Neural crest cell (in vitro differentiated cells): ENCODE results near the gene ZNF174. TPM values are rescaled to one million over a fixed set of nuclear protein-coding genes. Genes with fewer than 3 reads are reported as not detected.

ENCODE experiments used
- DNase-seq: peaks from one replicate; pipeline ENCODE4 v3.0.0; 2021; ENCODE audit warnings: low read depth, mixed read lengths, low spot score
- H3K27ac Mint-ChIP-seq: one replicate; pipeline ENCODE4 v1.8.0; 2021; ENCODE audit warnings: mild to moderate bottlenecking, mixed read lengths; ENCODE audit not compliant: unreplicated experiment
- H3K27me3 Mint-ChIP-seq: 2 replicates; pipeline ENCODE4 v1.8.0; 2021; ENCODE audit warnings: low read depth, mild to moderate bottlenecking, mixed read lengths
- H3K36me3 Mint-ChIP-seq: 2 replicates; pipeline ENCODE4 v1.8.0; 2021; ENCODE audit warnings: low read depth, mild to moderate bottlenecking, mixed read lengths
- H3K4me1 Mint-ChIP-seq: 2 replicates; pipeline ENCODE4 v1.8.0; 2021; ENCODE audit warnings: mixed read lengths
- H3K4me3 Mint-ChIP-seq: one replicate; pipeline ENCODE4 v1.8.0; 2021; ENCODE audit warnings: mild to moderate bottlenecking, mixed read lengths
- H3K9me3 Mint-ChIP-seq: 2 replicates; pipeline ENCODE4 v1.8.0; 2021; ENCODE audit warnings: mixed read lengths
- total RNA-seq: library from RNA; stranded (reverse); gene quantifications from 2 replicates; pipeline ENCODE4 v1.2.1, GENCODE V29; 2021
- TF ChIP-seq, protein P1 (sequence below): fragments of 200-600 bp; sonication (generic); conservative IDR thresholded peaks from 2 replicates; pipeline ENCODE4 v1.5.0; 2021; ENCODE audit warnings: antibody characterized with exemption, mild to moderate bottlenecking

The ZNF174 gene
- total RNA-seq, 1 donor from 2014 or later: 15.5 TPM

DNA sequence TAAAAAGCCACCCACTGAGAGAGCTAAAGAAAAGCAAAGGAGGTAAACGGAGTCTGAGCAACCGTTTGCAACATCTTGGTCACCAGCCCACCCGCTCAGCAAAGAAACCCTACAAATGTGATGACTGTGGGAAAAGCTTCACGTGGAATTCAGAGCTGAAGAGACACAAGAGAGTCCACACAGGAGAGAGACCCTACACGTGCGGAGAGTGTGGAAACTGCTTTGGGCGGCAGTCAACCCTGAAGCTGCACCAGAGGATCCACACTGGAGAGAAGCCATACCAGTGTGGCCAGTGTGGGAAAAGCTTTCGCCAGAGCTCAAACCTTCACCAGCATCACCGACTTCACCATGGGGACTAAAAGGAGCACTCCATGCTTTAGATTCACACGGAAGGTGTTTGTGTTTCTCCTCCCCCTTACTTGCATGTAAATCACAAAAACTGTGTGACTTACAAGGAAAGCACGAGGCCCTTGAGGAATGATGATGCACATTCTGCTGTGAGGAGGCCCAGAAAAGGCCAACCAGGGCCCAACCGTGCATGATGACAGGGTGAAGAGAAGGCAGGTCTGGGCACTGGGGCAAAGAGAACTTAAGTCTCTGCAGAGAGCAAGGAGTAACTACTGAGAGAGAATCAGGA lies 7.7 kb downstream of the ZNF174 start:
- no peak overlapping the region for H3K27ac Mint-ChIP-seq
- DNase-seq: no peak
- no peaks in the 10 kb centered on the region for H3K27me3 Mint-ChIP-seq
- no peaks in the 10 kb centered on the region for H3K4me1 Mint-ChIP-seq
- H3K9me3 Mint-ChIP-seq: peaks cover 19% of the 10 kb centered on the region
- H3K36me3 Mint-ChIP-seq: peaks cover 80% of the 10 kb centered on the region
- TF ChIP-seq, protein P1, sequence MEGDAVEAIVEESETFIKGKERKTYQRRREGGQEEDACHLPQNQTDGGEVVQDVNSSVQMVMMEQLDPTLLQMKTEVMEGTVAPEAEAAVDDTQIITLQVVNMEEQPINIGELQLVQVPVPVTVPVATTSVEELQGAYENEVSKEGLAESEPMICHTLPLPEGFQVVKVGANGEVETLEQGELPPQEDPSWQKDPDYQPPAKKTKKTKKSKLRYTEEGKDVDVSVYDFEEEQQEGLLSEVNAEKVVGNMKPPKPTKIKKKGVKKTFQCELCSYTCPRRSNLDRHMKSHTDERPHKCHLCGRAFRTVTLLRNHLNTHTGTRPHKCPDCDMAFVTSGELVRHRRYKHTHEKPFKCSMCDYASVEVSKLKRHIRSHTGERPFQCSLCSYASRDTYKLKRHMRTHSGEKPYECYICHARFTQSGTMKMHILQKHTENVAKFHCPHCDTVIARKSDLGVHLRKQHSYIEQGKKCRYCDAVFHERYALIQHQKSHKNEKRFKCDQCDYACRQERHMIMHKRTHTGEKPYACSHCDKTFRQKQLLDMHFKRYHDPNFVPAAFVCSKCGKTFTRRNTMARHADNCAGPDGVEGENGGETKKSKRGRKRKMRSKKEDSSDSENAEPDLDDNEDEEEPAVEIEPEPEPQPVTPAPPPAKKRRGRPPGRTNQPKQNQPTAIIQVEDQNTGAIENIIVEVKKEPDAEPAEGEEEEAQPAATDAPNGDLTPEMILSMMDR: no peak
- H3K4me3 Mint-ChIP-seq: no peak overlapping the region

GRCh38 chr16:3413730-3414379 lies 12.8 kb downstream of the ZNF174 start:
- Mint-ChIP-seq H3K27ac (no peak overlapping the region), H3K4me3 (no peak overlapping the region), H3K9me3 (peaks cover 15% of the 10 kb centered on the region), H3K36me3 (peaks cover 48% of the 10 kb centered on the region), H3K4me1 (no peaks in the 10 kb centered on the region), H3K27me3 (no peaks in the 10 kb centered on the region)
- TF ChIP-seq, protein P1: no peak
- no peak for DNase-seq

- no peak overlapping the region for H3K4me3 Mint-ChIP-seq
- H3K36me3 Mint-ChIP-seq: peaks cover 7% of the 10 kb centered on the region
- no peak overlapping the region for H3K27ac Mint-ChIP-seq
- DNase-seq: no peak
- no peaks in the 10 kb centered on the region for H3K9me3 Mint-ChIP-seq
- no peaks in the 10 kb centered on the region for H3K4me1 Mint-ChIP-seq
- TF ChIP-seq, protein P1: no peak
- no peaks in the 10 kb centered on the region for H3K27me3 Mint-ChIP-seq
Observed at GRCh38 chr16:3431779-3432219, 30.8 kb downstream of the ZNF174 start.

DNA sequence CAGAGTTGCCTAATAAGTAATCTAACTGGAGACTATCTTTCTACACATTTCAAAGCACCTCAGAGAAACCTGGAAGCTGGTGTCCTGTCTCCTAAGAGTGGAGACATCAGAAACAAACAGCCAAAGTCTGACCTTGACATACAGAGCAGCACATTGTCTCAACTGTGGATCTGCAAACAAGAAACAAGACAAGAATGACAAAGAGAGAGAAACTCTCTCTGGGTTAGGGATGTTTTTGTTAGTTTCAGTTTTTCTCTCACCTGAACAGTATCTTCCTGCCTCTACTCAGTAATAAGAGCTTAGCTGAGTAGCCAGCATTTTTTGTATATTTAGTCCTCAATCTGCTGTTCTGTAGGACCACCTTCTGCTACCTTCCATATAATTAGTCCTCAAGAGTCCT lies 33.4 kb downstream of the ZNF174 start:
- no peak for DNase-seq
- TF ChIP-seq, protein P1: no peak
- H3K27ac Mint-ChIP-seq: no peak overlapping the region
- H3K36me3 Mint-ChIP-seq: peaks cover 8% of the 10 kb centered on the region
- no peaks in the 10 kb centered on the region for H3K9me3 Mint-ChIP-seq
- H3K27me3 Mint-ChIP-seq: no peaks in the 10 kb centered on the region
- no peak overlapping the region for H3K4me3 Mint-ChIP-seq
- no peaks in the 10 kb centered on the region for H3K4me1 Mint-ChIP-seq

DNA sequence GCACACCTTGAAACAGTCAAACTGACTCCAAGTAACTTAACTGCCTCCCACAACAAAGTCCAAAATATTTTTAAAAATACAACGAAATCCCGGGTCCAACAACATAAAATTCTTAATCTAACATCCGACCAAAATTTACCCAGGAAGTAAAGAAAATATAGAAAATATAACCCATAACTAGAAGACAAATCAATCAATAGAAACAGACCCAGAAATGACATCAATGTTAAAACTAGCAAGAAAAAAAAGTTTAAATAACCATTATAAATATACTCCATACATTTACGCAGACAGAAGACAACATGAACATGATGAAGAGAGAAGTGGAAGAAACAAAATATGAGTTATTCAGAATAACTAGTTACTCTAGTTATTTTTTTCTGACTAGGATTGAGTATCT lies 38.6 kb downstream of the ZNF174 start:
- TF ChIP-seq, protein P1: no peak
- Mint-ChIP-seq H3K27me3 (no peaks in the 10 kb centered on the region), H3K4me1 (peaks cover 12% of the 10 kb centered on the region), H3K4me3 (no peak overlapping the region), H3K27ac (no peak overlapping the region), H3K36me3 (peaks cover 20% of the 10 kb centered on the region), H3K9me3 (peaks cover 7% of the 10 kb centered on the region)
- DNase-seq: no peak
